Stimulated activated naive B cell treated with anti-CD40 and anti-IgM and Interleukin-4, amounts not matched to agents 10 μg/mL and 1 μg/mL and 100 μg/mL, for 72 hours (primary cell): ENCODE measurements around the gene GALNT17.
"Not testable (repeated sequence)": the region's sequence is repeated elsewhere in the genome, so short reads cannot be mapped to it uniquely, and the experiment has no call there.

Experiments
- ATAC-seq, 2 donors: fragments of 150-1000 bp; cut with Tn5 transposase; replicated peaks; 2 replicates each; pipeline ENCODE4 v1.10.0; 2021; ENCODE audit warnings: moderate library complexity in 1 of 2
- DNase-seq: peaks from one replicate; pipeline ENCODE4 v3.0.0; 2021
- H3K27ac Mint-ChIP-seq: one replicate; pipeline ENCODE4 v1.8.0; 2022; ENCODE audit warnings: mild to moderate bottlenecking, mixed read lengths
- H3K27me3 Mint-ChIP-seq, 2 donors: one replicate each; pipeline ENCODE4 v1.8.0; 2022; ENCODE audit warnings: mixed read lengths in 2 of 2
- H3K36me3 Mint-ChIP-seq, 2 donors: one replicate each; pipeline ENCODE4 v1.8.0; 2022; ENCODE audit warnings: mixed read lengths in 2 of 2, mild to moderate bottlenecking in 1 of 2
- H3K4me1 Mint-ChIP-seq, 2 donors: one replicate each; pipeline ENCODE4 v1.8.0; 2022; ENCODE audit warnings: mixed read lengths in 2 of 2, mild to moderate bottlenecking in 1 of 2
- H3K4me3 Mint-ChIP-seq, 2 donors: one replicate each; pipeline ENCODE4 v1.8.0; 2022; ENCODE audit warnings: mild to moderate bottlenecking in 2 of 2, mixed read lengths in 2 of 2, moderate library complexity in 1 of 2
- H3K9me3 Mint-ChIP-seq, 2 donors: one replicate each; pipeline ENCODE4 v1.8.0; 2022; ENCODE audit warnings: mixed read lengths in 2 of 2, mild to moderate bottlenecking in 1 of 2

GALNT17 gene

GRCh38 chr7:71604818-71605414, 473.0 kb downstream of the GALNT17 start:
- Mint-ChIP-seq H3K27me3 (no peaks in the 10 kb centered on the region), H3K36me3 (no peaks in the 10 kb centered on the region), H3K9me3 (peaks cover 14 to 21% of the 10 kb centered on the region in 2 donors), H3K27ac (no peak overlapping the region), H3K4me1 (no peaks in the 10 kb centered on the region), H3K4me3 (no peak overlapping the region)
- ATAC-seq: no peak
- no peak for DNase-seq

DNA sequence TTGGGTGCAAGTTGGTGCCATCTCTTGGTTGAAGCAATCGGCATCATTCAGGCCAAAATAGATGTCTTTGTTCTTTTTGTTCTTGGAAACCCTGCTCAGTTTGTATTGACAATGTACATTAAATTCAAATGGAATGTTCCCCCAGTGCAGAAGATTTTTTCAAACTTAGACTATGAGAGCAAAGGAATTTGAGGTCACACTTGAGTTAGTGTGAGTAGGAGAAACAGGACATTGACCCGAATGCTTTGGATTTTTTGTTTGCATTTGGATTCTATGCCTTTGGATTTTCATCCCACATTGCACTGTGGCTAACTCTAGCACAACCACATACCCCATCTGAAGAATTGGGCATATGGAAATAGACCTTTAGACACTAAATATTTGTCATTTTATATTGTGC, 480.0 kb downstream of the GALNT17 start:
- Mint-ChIP-seq H3K27me3 (no peaks in the 10 kb centered on the region), H3K27ac (no peak overlapping the region), H3K36me3 (no peaks in the 10 kb centered on the region), H3K9me3 (peaks cover 11 to 13% of the 10 kb centered on the region in 2 donors), H3K4me3 (no peak overlapping the region), H3K4me1 (no peaks in the 10 kb centered on the region)
- DNase-seq (no peak), ATAC-seq (no peak)

- Mint-ChIP-seq H3K36me3 (no peaks in the 10 kb centered on the region), H3K4me3 (no peak overlapping the region), H3K9me3 (peaks cover 8 to 11% of the 10 kb centered on the region in 2 donors), H3K27ac (no peak overlapping the region), H3K4me1 (no peaks in the 10 kb centered on the region), H3K27me3 (no peaks in the 10 kb centered on the region)
- no peak for DNase-seq
- no peak for ATAC-seq
Measured at GRCh38 chr7:71612911-71613310, 481.0 kb downstream of the GALNT17 start.

DNA sequence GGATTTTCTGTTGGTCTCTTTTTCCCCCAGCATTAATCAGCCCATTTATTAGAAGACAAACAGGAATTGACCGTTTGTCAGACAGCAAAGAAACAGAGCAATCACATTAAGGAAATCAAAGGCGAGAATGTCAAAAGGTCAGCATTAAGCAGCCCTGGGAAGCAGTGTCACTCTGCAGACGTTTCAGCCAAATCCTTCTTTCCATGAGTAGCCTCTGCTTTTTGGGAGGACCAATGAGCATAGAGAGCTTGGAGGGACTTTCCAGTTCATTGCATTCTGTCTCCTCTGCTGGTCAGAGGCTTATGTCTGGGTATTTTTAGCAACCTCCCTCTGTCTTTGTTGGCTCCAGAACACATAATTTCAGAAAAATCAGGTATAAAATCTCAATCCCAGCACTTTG, 481.4 kb downstream of the GALNT17 start:
- DNase-seq (no peak), ATAC-seq (no peak)
- H3K27me3 Mint-ChIP-seq: no peaks in the 10 kb centered on the region
- H3K36me3 Mint-ChIP-seq: no peaks in the 10 kb centered on the region
- no peak overlapping the region for H3K4me3 Mint-ChIP-seq
- H3K9me3 Mint-ChIP-seq: peaks cover 5 to 11% of the 10 kb centered on the region in 2 donors
- no peaks in the 10 kb centered on the region for H3K4me1 Mint-ChIP-seq
- H3K27ac Mint-ChIP-seq: no peak overlapping the region

DNA sequence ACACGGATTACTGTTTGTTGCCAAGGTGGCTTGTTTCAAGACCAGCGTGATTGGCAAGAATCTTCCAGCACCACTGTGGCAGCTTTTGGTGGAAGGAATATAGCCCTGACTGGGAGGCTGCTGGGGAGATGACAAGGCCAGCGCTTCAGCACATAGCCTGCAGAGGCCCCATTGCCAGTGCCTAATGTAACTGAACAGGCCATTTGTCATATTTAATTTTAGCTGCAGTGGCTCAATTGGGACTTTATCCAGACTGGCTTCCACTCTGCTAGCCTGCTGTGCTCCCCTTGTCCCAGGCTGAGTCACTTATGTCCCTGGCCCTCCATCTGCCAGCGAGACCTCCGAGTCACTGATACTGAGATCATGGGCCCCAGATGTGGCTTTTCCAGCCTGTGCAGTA, 483.1 kb downstream of the GALNT17 start:
- peaks cover 11 to 12% of the 10 kb centered on the region in 2 donors for H3K9me3 Mint-ChIP-seq
- no peaks in the 10 kb centered on the region for H3K4me1 Mint-ChIP-seq
- H3K4me3 Mint-ChIP-seq: no peak overlapping the region
- H3K27me3 Mint-ChIP-seq: no peaks in the 10 kb centered on the region
- H3K27ac Mint-ChIP-seq: no peak overlapping the region
- no peaks in the 10 kb centered on the region for H3K36me3 Mint-ChIP-seq
- ATAC-seq (no peak), DNase-seq (no peak)

GRCh38 chr7:71616217-71616616, 484.3 kb downstream of the GALNT17 start:
- Mint-ChIP-seq H3K27me3 (no peaks in the 10 kb centered on the region), H3K4me3 (no peak overlapping the region), H3K4me1 (no peaks in the 10 kb centered on the region), H3K27ac (no peak overlapping the region), H3K36me3 (no peaks in the 10 kb centered on the region), H3K9me3 (peaks cover 9 to 12% of the 10 kb centered on the region in 2 donors)
- no peak for ATAC-seq
- DNase-seq: no peak

DNA sequence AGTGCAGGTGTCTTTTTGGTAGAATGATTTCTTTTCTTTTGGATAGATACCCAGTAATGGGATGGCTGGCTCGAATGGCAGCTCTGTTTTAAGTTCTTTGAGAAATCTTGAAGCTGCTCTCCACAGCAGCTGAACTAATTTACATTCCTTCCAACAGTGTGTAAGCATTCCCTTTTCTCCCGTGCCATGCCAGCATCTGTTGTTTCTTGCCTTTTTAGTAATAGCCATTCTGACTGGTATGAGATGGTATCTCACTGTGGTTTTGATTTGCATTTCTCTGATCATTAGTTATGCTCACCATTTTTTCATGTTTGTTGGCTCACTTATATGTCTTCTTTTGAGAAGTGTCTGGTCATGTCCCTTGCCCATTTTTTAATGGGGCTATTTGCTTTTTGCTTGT, 486.3 kb downstream of the GALNT17 start:
- Mint-ChIP-seq H3K27me3 (no peaks in the 10 kb centered on the region), H3K36me3 (no peaks in the 10 kb centered on the region), H3K9me3 (peaks cover 7 to 9% of the 10 kb centered on the region in 2 donors), H3K4me3 (no peak overlapping the region), H3K4me1 (no peaks in the 10 kb centered on the region), H3K27ac (no peak overlapping the region)
- ATAC-seq: no peak
- no peak for DNase-seq

- DNase-seq (no peak), ATAC-seq (no peak)
- no peak overlapping the region for H3K4me3 Mint-ChIP-seq
- no peaks in the 10 kb centered on the region for H3K4me1 Mint-ChIP-seq
- H3K9me3 Mint-ChIP-seq: peaks cover 0 to 6% of the 10 kb centered on the region in 2 donors
- no peaks in the 10 kb centered on the region for H3K27me3 Mint-ChIP-seq
- no peaks in the 10 kb centered on the region for H3K36me3 Mint-ChIP-seq
- no peak overlapping the region for H3K27ac Mint-ChIP-seq
Measured at GRCh38 chr7:71625545-71625944, 493.6 kb downstream of the GALNT17 start.

DNA sequence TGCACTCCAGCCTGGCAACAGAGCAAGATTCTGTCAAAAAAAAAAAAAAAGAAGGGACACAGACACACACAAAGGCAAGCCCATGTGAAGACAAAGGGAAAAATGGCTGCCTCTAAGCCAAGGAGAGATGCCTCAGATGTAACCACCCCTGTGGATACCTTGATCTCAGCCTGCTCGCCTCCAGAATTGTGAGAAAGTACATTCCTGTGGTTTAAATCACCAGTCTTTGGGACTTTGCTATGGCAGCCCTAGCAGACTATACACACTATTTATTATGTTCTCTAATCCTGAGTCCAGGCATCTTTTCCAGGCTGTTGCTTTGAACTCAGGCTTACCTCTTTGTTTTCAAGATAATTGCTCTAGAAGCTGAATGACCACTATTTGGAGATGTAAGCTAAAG, 494.3 kb downstream of the GALNT17 start:
- H3K9me3 Mint-ChIP-seq: peaks cover 0 to 6% of the 10 kb centered on the region in 2 donors
- DNase-seq: no peak

DNA sequence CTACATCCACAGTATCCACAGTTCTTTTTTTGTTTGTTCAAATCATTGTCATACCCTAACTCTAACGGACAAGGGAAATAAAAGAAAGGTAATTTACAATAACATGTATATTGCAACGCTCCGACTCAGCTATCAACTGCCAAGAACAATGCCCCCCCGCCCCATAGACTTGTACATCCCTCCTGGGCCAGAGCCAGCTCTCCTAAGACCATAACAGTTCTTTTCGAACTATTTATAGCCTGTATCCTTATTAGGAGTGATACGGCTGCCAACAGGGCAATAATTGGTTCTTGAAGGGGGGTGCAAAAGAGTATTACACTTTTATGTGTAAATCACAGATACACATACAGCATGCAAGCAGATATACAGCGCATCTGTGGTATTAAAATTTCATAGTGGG, 495.7 kb downstream of the GALNT17 start:
- H3K27me3 Mint-ChIP-seq: no peaks in the 10 kb centered on the region
- no peaks in the 10 kb centered on the region for H3K36me3 Mint-ChIP-seq
- ATAC-seq (no peak), DNase-seq (no peak)
- H3K4me3 Mint-ChIP-seq: no peak overlapping the region
- peaks cover 4 to 7% of the 10 kb centered on the region in 2 donors for H3K9me3 Mint-ChIP-seq
- no peak overlapping the region for H3K27ac Mint-ChIP-seq
- H3K4me1 Mint-ChIP-seq: no peaks in the 10 kb centered on the region

More for the DNA sequence above, 494.3 kb downstream of the GALNT17 start:
- ATAC-seq: no peak
- H3K27me3 Mint-ChIP-seq: no peaks in the 10 kb centered on the region
- H3K36me3 Mint-ChIP-seq: no peaks in the 10 kb centered on the region
- no peak overlapping the region for H3K4me3 Mint-ChIP-seq
- H3K27ac Mint-ChIP-seq: no peak overlapping the region
- H3K4me1 Mint-ChIP-seq: no peaks in the 10 kb centered on the region

- H3K27me3 Mint-ChIP-seq: no peaks in the 10 kb centered on the region
- no peak overlapping the region for H3K4me3 Mint-ChIP-seq
- H3K36me3 Mint-ChIP-seq: no peaks in the 10 kb centered on the region
- DNase-seq (no peak), ATAC-seq (no peak)
- H3K9me3 Mint-ChIP-seq: peaks cover 4% of the 10 kb centered on the region in 2 donors
- H3K27ac Mint-ChIP-seq: no peak overlapping the region
- no peaks in the 10 kb centered on the region for H3K4me1 Mint-ChIP-seq
Measured at GRCh38 chr7:71630516-71630915, 498.6 kb downstream of the GALNT17 start.

- no peaks in the 10 kb centered on the region for H3K4me1 Mint-ChIP-seq
- peak; percentile 46 to 66 for ATAC-seq
- H3K9me3 Mint-ChIP-seq: peaks cover 12 to 15% of the 10 kb centered on the region in 2 donors
- no peaks in the 10 kb centered on the region for H3K36me3 Mint-ChIP-seq
- no peak for DNase-seq
- no peak overlapping the region for H3K27ac Mint-ChIP-seq
- no peaks in the 10 kb centered on the region for H3K27me3 Mint-ChIP-seq
- no peak overlapping the region for H3K4me3 Mint-ChIP-seq
Measured at GRCh38 chr7:71633551-71634008, 501.6 kb downstream of the GALNT17 start.

DNA sequence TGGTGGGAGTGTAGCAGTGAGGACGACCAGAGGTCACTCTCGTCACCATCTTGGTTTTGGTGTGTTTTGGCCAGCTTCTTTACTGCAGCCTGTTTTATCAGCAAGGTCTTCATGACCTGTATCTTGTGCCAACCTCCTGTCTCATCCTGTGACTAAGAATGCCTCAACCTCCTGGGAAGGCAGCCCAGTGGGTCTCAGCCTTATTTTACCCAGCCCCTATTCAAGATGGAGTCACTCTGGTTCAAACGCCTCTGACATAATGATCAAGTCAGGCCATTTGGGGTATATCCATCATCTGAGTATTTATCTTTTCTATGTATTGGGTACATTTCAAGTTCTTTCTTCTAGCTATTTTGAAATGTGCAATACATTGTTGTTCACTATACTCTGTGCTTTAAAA, 503.9 kb downstream of the GALNT17 start:
- not testable (repeated sequence) for H3K4me1 Mint-ChIP-seq, ATAC-seq

GRCh38 chr7:71636329-71636728, 504.4 kb downstream of the GALNT17 start:
- Mint-ChIP-seq H3K9me3 (peaks cover 12 to 15% of the 10 kb centered on the region in 2 donors), H3K27me3 (no peaks in the 10 kb centered on the region), H3K36me3 (no peaks in the 10 kb centered on the region), H3K4me1 (no peaks in the 10 kb centered on the region), H3K4me3 (no peak overlapping the region), H3K27ac (no peak overlapping the region)
- no peak for DNase-seq
- ATAC-seq: no peak

More for the DNA sequence above, 503.9 kb downstream of the GALNT17 start:
- not testable (repeated sequence) for H3K27ac Mint-ChIP-seq, H3K27me3 Mint-ChIP-seq, H3K36me3 Mint-ChIP-seq, DNase-seq, H3K4me3 Mint-ChIP-seq
- peaks cover 12 to 15% of the 10 kb centered on the region in 2 donors for H3K9me3 Mint-ChIP-seq

- no peak overlapping the region for H3K4me3 Mint-ChIP-seq
- H3K36me3 Mint-ChIP-seq: no peaks in the 10 kb centered on the region
- DNase-seq: no peak
- H3K9me3 Mint-ChIP-seq: peaks cover 10 to 11% of the 10 kb centered on the region in 2 donors
- no peak overlapping the region for H3K27ac Mint-ChIP-seq
- no peaks in the 10 kb centered on the region for H3K27me3 Mint-ChIP-seq
- H3K4me1 Mint-ChIP-seq: no peaks in the 10 kb centered on the region
- ATAC-seq: no peak
Measured at GRCh38 chr7:71637578-71637977, 505.6 kb downstream of the GALNT17 start.
